Coronary artery (tissue), 2 donors: ENCODE results near the gene MED13.
"Not testable (repeated sequence)": the region's sequence is repeated elsewhere in the genome, so short reads cannot be mapped to it uniquely, and the experiment has no call there.

ENCODE experiments used
- DNase-seq: peaks from one replicate; pipeline ENCODE4 v3.0.0-alpha.2; 2017; ENCODE audit warnings: low spot score
- H3K27ac ChIP-seq, 2 donors: fragments of 200-600 bp; sonication (generic); one replicate each; pipeline ENCODE4 v1.5.1; 2016 to 2019
- H3K4me3 ChIP-seq: fragments of 200-600 bp; sonication (generic); 2 replicates; pipeline ENCODE4 v1.5.1; 2016; ENCODE audit warnings: mild to moderate bottlenecking, moderate library complexity
- TF ChIP-seq, protein P1 (sequence below): fragments of 200-600 bp; sonication (generic); IDR thresholded peaks from one replicate; pipeline ENCODE4 v1.5.1; 2019; ENCODE audit warnings: antibody characterized with exemption

Gene MED13

GRCh38 chr17:62001105-62001504 lies 64.0 kb downstream of the MED13 start:
- H3K27ac ChIP-seq, result no peak overlapping the region
- DNase-seq, result no peak
- TF ChIP-seq, protein P1, sequence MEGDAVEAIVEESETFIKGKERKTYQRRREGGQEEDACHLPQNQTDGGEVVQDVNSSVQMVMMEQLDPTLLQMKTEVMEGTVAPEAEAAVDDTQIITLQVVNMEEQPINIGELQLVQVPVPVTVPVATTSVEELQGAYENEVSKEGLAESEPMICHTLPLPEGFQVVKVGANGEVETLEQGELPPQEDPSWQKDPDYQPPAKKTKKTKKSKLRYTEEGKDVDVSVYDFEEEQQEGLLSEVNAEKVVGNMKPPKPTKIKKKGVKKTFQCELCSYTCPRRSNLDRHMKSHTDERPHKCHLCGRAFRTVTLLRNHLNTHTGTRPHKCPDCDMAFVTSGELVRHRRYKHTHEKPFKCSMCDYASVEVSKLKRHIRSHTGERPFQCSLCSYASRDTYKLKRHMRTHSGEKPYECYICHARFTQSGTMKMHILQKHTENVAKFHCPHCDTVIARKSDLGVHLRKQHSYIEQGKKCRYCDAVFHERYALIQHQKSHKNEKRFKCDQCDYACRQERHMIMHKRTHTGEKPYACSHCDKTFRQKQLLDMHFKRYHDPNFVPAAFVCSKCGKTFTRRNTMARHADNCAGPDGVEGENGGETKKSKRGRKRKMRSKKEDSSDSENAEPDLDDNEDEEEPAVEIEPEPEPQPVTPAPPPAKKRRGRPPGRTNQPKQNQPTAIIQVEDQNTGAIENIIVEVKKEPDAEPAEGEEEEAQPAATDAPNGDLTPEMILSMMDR, result no peak
- H3K4me3 ChIP-seq, result no peak overlapping the region

GRCh38 chr17:62000186-62000585 lies 64.9 kb downstream of the MED13 start:
- Histone ChIP-seq H3K4me3 (no peak overlapping the region), H3K27ac (no peak overlapping the region)
- TF ChIP-seq, protein P1, result no peak
- no peak for DNase-seq

GRCh38 chr17:61998534-61998933 lies 66.5 kb downstream of the MED13 start:
- H3K27ac ChIP-seq, H3K4me3 ChIP-seq: not testable (repeated sequence)

DNA sequence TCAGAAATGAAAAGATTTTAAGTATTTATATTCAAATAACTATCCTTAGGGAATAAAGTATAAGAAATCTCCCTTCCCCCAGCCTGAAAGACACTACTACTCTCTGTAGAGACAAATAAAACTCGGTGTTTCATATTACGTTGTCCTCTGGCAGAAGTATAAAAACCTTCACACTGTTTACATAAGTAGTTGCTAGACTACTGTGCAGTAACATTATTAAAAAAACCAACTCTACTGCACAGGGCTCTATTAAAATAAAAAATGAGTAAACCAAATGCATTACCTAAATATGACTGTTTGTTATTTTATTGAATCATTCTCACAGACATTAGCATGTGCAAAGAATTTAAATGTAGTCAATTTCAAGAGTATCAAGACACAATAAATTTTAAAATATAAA lies 67.4 kb downstream of the MED13 start:
- TF ChIP-seq, protein P1, result no peak
- Histone ChIP-seq H3K4me3 (no peak overlapping the region), H3K27ac (no peak overlapping the region)
- no peak for DNase-seq

More at GRCh38 chr17:61998534-61998933, 66.5 kb downstream of the MED13 start:
- DNase-seq, result not testable (repeated sequence)

DNA sequence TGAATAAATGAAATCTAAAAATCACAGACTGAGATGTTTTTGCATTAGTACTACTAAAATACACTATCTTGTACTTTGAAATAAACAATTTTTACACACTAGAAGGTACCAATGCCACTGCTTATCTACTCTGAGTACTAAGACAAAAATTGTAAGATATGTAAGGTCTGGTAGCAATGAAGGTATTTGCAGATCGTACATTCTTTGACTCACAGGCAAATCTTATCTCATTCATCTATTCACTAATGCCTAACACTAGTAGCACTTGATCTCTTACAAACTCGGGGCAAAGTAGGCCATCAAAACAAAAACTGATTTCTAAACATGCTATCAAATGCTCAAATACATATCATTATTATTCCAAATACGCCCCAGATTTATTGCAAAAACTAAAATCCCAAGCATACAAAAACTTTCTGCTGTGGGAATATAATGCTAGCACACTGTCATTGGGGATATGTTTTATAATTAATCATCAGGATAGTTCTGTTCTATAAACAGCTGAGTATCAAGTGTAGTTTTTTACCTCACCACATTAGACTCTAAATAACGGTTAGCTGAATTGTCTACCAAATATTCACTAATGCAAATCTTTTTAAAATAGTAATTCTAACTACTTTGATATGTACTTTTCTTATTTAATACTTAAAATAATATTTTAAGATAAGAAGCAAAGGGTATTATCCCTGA lies 68.0 kb downstream of the MED13 start:
- DNase-seq, result no peak
- no peak overlapping the region for H3K27ac ChIP-seq
- H3K4me3 ChIP-seq, result no peak overlapping the region
- TF ChIP-seq, protein P1, result no peak

GRCh38 chr17:61989509-61989908 lies 75.6 kb downstream of the MED13 start:
- DNase-seq, result no peak
- Histone ChIP-seq H3K27ac (no peak overlapping the region), H3K4me3 (no peak overlapping the region)
- TF ChIP-seq, protein P1, result no peak

- no peak overlapping the region for H3K4me3 ChIP-seq
- H3K27ac ChIP-seq, result no peak overlapping the region
- TF ChIP-seq, protein P1, result no peak
- DNase-seq, result no peak
These were observed 78.2 kb downstream of the MED13 start for GRCh38 chr17:61986898-61987297.
